PFSK-1 (cell line): Measurements from ENCODE around the gene CHD3.

Experiments used
- FOXP2 ChIP-seq: optimal IDR thresholded peaks from 2 replicates; pipeline ENCODE3; 2011; ENCODE audit warnings: borderline replicate concordance, control low read depth, inconsistent platforms; ENCODE audit not compliant: insufficient read depth; ENCODE audit errors: extremely low read length, extremely low read depth
- POLR2AphosphoS5 ChIP-seq: IDR thresholded peaks from 2 replicates; pipeline ENCODE4 v1.6.1; 2012; ENCODE audit warnings: low read depth, mild to moderate bottlenecking, control low read depth, low read length, moderate library complexity
- SIN3A ChIP-seq: IDR thresholded peaks from 2 replicates; pipeline ENCODE4 v1.6.1; 2012; ENCODE audit warnings: mild to moderate bottlenecking, low read length, moderate library complexity, borderline replicate concordance; ENCODE audit not compliant: insufficient read depth
- TAF1 ChIP-seq: IDR thresholded peaks from 2 replicates; pipeline ENCODE4 v1.6.1; 2012; ENCODE audit warnings: low read length, control low read depth, borderline replicate concordance; ENCODE audit not compliant: insufficient read depth
- TF ChIP-seq, protein P1 (sequence below), 2 experiments: IDR thresholded peaks; 2 replicates each; pipeline versions ENCODE4 v1.6.1 to v1.8.0; 2011 to 2012; ENCODE audit warnings: low read depth in 2 of 2, low read length in 2 of 2, control low read depth in 1 of 2, inconsistent platforms in 1 of 2, mild to moderate bottlenecking in 1 of 2, moderate library complexity in 1 of 2; ENCODE audit not compliant: insufficient read depth in 1 of 2

CHD3 gene

DNA sequence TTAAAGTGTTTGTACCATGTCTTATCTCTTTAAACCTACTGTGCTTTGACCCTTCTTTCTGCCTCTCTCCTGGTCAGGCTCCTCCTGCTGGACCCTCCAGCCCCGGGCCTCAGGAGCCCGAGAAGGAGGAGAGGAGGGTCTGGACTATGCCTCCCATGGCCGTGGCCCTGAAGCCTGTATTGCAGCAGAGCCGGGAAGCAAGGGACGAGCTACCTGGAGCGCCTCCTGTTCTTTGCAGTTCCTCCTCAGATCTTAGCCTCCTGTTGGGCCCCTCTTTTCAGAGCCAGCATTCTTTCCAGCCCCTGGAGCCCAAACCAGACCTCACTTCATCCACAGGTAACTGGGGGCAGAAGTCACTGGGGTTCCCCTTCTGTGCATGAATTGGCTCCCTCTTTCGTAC lies 57.1 kb downstream of the CHD3 start:
- no peak for TF ChIP-seq TAF1

DNA sequence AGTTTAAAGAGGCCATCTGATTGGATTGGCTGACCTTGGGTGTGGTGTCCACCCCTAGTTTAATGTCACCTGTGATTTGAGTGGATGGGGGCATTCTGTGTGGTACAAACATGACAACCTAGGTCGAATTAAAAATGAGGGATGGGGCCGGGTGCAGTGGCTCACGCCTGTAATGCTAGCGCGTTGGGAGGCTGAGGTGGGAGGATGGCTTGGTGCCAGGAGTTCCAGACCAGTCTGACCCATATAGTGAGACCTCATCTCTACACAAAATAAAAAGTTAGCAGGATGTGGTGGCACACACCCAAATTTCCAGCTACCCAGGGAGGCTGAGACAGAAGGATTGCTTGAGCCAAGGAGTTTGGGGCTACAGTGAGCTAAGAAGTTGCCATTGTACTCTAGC lies 57.9 kb downstream of the CHD3 start:
- no peak for TF ChIP-seq POLR2AphosphoS5

DNA sequence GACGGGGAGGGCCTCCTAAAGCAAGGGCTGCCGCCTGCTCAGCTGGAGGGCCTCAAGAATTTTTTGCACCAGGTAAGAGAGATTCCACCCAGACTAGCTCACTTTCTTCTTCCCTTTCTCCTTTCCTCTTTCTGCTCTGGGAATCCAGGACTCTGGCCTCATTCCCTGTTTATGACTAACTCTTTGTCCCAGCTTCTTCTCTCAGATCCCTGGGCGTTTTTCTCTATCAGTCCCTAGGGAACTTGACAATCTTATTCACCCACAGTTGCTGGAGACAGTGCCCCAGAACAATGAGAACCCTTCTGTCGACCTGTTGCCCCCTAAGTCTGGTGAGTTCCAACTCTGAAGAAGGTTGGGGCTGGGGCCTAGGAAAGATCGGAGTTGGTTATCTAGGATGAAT lies 59.1 kb downstream of the CHD3 start:
- TF ChIP-seq TAF1 (no peak), POLR2AphosphoS5 (no peak)

DNA sequence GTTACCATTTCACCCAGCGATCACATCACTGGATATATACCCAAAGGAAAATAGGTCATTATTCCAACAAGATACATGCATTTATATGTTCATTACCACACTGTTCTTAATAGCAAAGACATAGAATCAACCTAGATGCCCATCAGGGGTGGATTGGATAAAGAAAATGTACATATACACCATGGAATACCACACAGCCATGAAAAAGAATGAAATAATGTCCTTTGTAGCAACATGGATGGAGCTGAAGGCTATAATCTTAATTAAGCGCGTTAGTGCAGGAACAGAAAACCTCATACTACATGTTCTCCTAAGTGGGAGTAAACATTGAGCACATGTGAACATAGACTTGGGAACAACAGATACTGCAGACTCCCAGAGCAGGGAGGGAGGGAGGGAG lies 62.0 kb downstream of the CHD3 start:
- TF ChIP-seq TAF1: no peak
- TF ChIP-seq FOXP2: no peak
- TF ChIP-seq, protein P1, sequence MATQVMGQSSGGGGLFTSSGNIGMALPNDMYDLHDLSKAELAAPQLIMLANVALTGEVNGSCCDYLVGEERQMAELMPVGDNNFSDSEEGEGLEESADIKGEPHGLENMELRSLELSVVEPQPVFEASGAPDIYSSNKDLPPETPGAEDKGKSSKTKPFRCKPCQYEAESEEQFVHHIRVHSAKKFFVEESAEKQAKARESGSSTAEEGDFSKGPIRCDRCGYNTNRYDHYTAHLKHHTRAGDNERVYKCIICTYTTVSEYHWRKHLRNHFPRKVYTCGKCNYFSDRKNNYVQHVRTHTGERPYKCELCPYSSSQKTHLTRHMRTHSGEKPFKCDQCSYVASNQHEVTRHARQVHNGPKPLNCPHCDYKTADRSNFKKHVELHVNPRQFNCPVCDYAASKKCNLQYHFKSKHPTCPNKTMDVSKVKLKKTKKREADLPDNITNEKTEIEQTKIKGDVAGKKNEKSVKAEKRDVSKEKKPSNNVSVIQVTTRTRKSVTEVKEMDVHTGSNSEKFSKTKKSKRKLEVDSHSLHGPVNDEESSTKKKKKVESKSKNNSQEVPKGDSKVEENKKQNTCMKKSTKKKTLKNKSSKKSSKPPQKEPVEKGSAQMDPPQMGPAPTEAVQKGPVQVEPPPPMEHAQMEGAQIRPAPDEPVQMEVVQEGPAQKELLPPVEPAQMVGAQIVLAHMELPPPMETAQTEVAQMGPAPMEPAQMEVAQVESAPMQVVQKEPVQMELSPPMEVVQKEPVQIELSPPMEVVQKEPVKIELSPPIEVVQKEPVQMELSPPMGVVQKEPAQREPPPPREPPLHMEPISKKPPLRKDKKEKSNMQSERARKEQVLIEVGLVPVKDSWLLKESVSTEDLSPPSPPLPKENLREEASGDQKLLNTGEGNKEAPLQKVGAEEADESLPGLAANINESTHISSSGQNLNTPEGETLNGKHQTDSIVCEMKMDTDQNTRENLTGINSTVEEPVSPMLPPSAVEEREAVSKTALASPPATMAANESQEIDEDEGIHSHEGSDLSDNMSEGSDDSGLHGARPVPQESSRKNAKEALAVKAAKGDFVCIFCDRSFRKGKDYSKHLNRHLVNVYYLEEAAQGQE (IDR thresholded peaks at IDR 0.05; ENCODE audit: insufficient read depth in 1 of 2, low read depth in 2 of 2, low read length in 2 of 2): no peak
- no peak for TF ChIP-seq SIN3A
- no peak for TF ChIP-seq POLR2AphosphoS5

DNA sequence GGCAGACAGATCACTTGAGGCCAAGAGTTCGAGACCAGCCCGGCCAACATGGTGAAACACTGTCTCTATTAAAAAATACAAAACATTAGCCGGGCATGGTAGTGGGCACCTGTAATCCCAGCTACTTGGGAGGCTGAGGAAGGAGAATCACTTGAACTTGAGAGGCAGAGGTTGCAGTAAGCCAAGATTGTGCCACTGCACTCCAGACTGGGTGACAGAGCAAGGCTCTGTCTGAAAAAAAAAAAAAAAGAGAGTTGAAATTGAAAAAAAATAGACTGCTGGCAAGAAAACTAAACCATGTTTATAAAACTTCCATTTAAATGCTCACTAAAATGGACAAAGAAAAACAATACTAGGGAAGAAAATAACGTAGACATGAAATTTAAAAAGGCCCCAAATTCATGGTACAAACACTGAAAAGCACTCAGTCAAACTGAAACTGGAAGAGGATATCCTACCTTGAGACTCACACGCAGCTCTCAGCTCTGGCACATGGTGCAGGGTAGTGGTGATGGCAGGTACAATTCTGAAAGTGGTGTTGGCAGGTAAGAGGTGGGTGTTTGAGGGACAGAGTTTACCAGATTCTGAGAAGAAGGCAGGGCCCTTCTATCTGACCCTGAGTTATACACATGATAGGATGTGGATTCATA lies 62.7 kb downstream of the CHD3 start:
- TF ChIP-seq POLR2AphosphoS5: no peak
- no peak for TF ChIP-seq FOXP2
- no peak for TF ChIP-seq TAF1
- TF ChIP-seq, protein P1 (IDR thresholded peaks at IDR 0.05; ENCODE audit: insufficient read depth in 1 of 2, low read depth in 2 of 2, low read length in 2 of 2): no peak
- TF ChIP-seq SIN3A: no peak

DNA sequence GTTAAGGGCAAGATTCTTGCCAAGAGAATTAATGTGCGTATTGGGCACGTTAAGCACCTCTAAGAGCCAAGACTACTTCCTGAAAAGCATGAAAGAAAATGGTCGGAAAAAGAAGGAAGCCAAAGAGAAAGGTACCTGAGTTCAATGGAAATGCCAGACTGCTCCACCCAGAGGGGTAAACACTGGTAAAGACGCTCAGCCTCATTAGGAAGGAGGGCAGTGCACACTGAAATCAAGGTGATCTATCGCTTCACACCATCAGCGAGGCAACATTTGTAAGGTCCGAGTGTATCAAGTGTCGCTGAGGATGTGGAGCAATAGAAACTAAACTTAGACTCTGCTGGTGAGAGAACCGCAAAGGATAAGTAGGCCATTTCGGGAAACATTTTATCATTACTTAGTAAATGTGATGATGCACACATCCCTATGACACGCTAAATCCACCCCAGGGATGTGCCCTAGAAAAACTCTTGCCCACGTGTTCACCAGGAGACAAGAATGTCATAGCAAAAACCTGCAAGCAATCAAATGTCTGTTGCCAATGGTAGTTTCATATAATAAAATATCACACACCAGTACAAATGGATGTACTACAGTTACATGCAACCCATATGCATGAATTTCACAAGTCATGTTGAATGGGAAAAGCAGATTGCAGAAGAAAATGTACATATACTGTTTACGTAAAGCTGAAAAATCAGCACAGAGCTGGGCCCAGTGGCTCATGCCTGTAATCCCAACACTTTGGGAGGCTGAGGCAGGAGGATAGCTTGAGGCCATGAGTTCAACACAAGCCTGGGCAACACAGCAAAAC lies 67.0 kb downstream of the CHD3 start:
- TF ChIP-seq, protein P1 (IDR thresholded peaks at IDR 0.05; ENCODE audit: insufficient read depth in 1 of 2, low read depth in 2 of 2, low read length in 2 of 2): no peak
- TF ChIP-seq FOXP2 (no peak), SIN3A (no peak), POLR2AphosphoS5 (no peak), TAF1 (no peak)
